ENCODE results near the gene NOLC1.

NOLC1 gene

DNA sequence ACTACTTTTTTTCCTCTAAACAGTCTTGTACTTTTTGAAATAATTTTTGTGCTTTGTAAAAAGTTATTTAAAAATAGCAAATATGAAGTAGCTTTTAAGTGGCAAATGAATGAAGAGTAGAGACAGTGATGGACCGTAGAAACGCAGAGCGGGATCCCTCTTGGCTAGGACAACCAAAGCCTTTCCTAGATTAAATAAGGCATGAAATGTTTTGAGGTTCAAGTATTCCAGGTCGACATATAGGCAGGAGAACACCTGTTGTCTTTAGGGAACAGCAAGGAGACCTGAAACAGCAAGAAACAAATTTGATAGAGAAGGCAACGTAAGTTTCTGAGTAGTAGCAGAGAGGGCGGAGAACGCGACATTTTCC lies 20.0 kb upstream of the NOLC1 start:
- Histone ChIP-seq H3K4me1 (ENCODE audit: control insufficient read depth, insufficient read depth, low read length) (peaks cover 40% of the 10 kb centered on the region), H3K9ac (ENCODE audit: low read depth, low read length) (no peak overlapping the region), H3K36me3 (ENCODE audit: insufficient read depth, low read length) (peaks cover 5% of the 10 kb centered on the region), H3K4me2 (ENCODE audit: low read length) (peak overlapping the region; percentile 91), H3K9me3 (replicated peaks; ENCODE audit: low read length) (no peaks in the 10 kb centered on the region), H3K4me3 (ENCODE audit: low read length) (peak overlapping the region; percentile 83), H3K27me3 (ENCODE audit: control insufficient read depth, insufficient read depth, low read length) (no peaks in the 10 kb centered on the region)

DNA sequence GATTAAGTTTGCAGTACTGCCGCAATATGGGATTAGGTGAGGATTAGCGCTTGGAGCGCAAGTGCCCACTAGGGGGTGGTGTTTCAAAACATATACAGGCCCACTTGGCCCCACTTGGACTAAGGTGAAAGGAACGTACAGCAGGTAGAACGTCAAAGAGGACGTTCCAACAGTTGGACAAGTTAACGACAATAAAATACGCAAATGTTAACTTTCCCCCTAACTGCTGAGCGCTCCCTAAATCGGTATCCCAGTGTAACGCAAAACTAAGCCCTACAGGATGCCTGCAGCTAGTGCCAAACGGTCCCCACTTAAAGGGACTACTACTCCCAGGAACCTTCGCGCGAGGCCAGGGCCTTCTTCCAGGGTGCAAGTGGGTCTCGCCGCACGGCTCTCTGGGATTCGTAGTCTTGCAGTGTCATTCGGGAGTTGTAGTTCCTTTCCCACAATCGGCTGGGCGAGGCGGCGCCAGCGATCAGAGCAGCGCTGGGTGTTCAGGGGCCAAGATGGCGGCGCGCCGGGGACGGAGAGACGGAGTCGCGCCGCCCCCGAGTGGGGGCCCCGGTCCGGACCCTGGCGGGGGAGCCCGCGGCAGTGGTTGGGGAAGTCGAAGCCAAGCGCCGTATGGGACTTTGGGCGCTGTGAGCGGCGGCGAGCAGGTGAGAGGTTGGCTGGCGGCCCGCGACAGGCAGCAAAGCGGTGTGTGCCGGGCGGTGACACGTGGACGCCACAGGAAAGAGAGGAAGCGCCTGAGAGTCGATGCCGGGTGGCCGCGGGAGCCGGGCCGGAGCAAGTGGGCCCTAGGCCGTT lies 19.4 kb upstream of the NOLC1 start, which contains the start of gene PPRC1:
TSS of gene PPRC1 (plus strand) at position 478 of the 810 bp plus-strand sequence. CDS start at position 507, 29 bp downstream.
- Histone ChIP-seq H3K4me3 (ENCODE audit: low read length) (peak within 1 kb of the TSS; percentile 83), H3K27me3 (ENCODE audit: control insufficient read depth, insufficient read depth, low read length) (no peaks in the 10 kb centered on the region), H3K4me1 (ENCODE audit: control insufficient read depth, insufficient read depth, low read length) (peaks cover 36% of the 10 kb centered on the region), H3K36me3 (ENCODE audit: insufficient read depth, low read length) (peaks cover 8% of the 10 kb centered on the region), H3K4me2 (ENCODE audit: low read length) (peak within 1 kb of the TSS; percentile 91), H3K9me3 (replicated peaks; ENCODE audit: low read length) (no peaks in the 10 kb centered on the region), H3K9ac (ENCODE audit: low read depth, low read length) (peak within 1 kb of the TSS; percentile 98)

DNA sequence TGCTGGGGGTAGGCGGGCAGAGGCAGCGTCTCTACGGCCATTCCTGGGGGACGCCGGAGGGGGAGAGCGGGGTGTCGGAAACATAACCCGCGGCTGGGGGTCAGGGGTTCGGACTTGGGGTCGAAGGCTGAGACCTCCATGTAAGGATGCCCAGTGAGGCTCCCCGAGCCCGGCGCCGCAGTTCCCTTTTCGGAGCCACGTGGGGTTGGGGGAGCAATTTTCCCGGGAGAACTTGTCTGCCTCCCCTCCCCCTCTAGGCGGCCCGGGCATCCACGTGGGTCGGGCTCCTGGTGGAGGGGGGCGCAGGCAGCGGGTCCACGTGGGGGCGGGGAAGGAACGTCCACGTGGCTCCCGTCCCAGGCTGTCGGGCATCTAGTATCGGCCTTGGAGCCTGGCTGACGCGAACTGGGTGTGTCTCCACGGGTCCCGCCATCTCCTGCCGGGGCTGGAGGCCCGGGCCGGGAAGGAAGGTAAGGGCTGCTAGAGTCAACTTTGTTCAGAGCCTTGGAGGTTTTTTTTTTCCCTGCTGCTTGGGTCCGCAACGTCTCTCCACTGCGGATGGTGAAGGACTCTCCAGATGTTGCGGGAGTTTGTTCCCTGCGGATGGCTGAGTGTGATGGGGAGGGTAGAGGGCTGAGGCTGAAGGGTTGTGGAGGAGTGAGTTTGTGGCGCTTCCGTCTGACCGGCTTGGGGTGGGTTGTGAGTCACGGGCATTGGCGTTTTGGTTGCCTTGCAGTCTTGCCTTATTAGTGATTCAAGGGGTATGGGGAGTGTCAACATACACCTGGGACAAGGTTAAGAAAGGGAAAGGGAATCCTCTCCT lies 18.6 kb upstream of the NOLC1 start:
- peak overlapping the region; percentile 98 for H3K9ac ChIP-seq (ENCODE audit: low read depth, low read length)
- no peaks in the 10 kb centered on the region for H3K9me3 ChIP-seq (replicated peaks; ENCODE audit: low read length)
- H3K4me2 ChIP-seq (ENCODE audit: low read length) = peak overlapping the region; percentile 91

DNA sequence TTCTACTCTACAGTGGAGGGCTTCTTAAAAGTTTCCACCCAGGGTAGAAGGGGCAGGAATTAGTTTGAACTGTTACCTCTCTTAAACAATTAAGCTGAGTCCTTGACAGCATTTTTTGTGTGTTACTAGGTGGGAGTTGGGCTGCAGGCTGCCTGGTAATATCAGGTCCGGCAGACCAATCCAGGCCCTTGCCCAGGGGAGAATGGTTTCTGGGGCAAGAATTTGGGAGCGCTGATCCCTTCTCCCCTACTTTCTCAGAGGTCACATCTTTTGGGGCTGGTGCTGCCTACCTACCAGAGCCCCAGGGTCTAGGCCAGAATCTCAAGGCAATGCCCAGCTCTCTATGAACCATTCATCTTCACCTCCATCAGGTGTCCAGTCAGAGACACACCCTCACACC lies 17.8 kb upstream of the NOLC1 start:
- Histone ChIP-seq H3K4me2 (ENCODE audit: low read length) (peak overlapping the region; percentile 91), H3K36me3 (ENCODE audit: insufficient read depth, low read length) (peaks cover 24% of the 10 kb centered on the region), H3K27me3 (ENCODE audit: control insufficient read depth, insufficient read depth, low read length) (no peaks in the 10 kb centered on the region), H3K9me3 (replicated peaks; ENCODE audit: low read length) (no peaks in the 10 kb centered on the region), H3K9ac (ENCODE audit: low read depth, low read length) (peak overlapping the region; percentile 98), H3K4me1 (ENCODE audit: control insufficient read depth, insufficient read depth, low read length) (peaks cover 30% of the 10 kb centered on the region), H3K4me3 (ENCODE audit: low read length) (peak overlapping the region; percentile 83)

More for the DNA sequence above, 18.6 kb upstream of the NOLC1 start:
- H3K4me1 ChIP-seq (ENCODE audit: control insufficient read depth, insufficient read depth, low read length) = peaks cover 30% of the 10 kb centered on the region
- H3K36me3 ChIP-seq (ENCODE audit: insufficient read depth, low read length) = peaks cover 16% of the 10 kb centered on the region
- no peaks in the 10 kb centered on the region for H3K27me3 ChIP-seq (ENCODE audit: control insufficient read depth, insufficient read depth, low read length)
- peak overlapping the region; percentile 83 for H3K4me3 ChIP-seq (ENCODE audit: low read length)

DNA sequence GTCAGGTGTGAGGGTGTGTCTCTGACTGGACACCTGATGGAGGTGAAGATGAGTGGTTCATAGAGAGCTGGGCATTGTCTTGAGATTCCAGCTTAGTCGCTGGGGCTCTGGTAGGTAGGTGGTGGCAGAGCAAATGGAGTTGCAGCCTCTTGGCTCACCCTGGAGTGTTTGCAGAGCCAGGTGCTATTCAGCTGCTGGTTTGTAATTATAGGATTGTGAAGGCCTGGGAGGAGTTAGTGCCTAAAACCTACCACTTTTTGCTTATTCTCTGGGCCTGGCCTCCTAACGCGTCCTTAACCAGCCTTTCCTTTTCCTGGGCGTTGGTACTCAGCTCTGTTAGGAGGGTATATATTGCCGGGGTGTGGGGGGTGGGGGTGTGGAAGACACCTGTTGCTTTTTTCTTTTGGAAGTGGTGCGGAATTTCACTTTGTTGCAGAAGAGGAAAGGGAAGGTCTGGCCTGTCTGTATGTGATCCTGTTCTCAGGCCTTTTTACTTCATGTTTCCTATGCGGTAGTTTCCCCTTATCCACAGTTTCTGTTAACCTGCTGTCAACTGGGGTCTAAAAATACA lies 16.1 kb upstream of the NOLC1 start:
- Histone ChIP-seq H3K36me3 (ENCODE audit: insufficient read depth, low read length) (peaks cover 41% of the 10 kb centered on the region), H3K9ac (ENCODE audit: low read depth, low read length) (no peak overlapping the region), H3K4me3 (ENCODE audit: low read length) (no peak overlapping the region), H3K4me1 (ENCODE audit: control insufficient read depth, insufficient read depth, low read length) (peaks cover 30% of the 10 kb centered on the region), H3K9me3 (replicated peaks; ENCODE audit: low read length) (no peaks in the 10 kb centered on the region), H3K4me2 (ENCODE audit: low read length) (peak overlapping the region; percentile 49), H3K27me3 (ENCODE audit: control insufficient read depth, insufficient read depth, low read length) (no peaks in the 10 kb centered on the region)

DNA sequence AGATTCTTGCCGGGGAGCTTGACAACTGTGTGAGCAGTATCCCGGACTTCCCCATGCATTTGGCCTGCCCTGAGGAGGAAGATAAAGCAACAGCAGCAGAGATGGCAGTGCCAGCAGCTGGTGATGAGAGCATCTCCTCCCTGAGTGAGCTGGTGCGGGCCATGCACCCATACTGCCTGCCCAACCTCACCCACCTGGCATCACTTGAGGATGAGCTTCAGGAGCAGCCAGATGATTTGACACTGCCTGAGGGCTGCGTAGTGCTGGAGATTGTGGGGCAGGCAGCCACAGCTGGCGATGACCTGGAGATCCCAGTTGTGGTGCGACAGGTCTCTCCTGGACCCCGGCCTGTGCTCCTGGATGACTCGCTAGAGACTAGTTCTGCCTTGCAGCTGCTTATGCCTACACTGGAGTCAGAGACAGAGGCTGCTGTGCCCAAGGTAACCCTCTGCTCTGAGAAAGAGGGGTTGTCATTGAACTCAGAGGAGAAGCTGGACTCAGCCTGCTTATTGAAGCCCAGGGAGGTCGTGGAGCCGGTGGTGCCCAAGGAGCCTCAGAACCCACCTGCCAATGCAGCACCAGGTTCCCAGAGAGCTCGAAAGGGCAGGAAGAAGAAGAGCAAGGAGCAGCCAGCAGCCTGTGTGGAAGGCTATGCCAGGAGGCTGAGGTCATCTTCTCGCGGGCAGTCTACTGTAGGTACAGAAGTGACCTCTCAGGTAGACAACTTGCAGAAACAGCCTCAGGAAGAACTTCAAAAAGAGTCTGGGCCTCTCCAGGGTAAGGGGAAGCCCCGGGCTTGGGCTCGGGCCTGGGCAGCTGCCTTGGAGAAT lies 12.7 kb upstream of the NOLC1 start:
- peaks cover 15% of the 10 kb centered on the region for H3K4me1 ChIP-seq (ENCODE audit: control insufficient read depth, insufficient read depth, low read length)
- no peak overlapping the region for H3K9ac ChIP-seq (ENCODE audit: low read depth, low read length)
- H3K36me3 ChIP-seq (ENCODE audit: insufficient read depth, low read length) = peaks cover 69% of the 10 kb centered on the region
- H3K4me3 ChIP-seq (ENCODE audit: low read length) = no peak overlapping the region
- H3K4me2 ChIP-seq (ENCODE audit: low read length) = no peak overlapping the region
- no peaks in the 10 kb centered on the region for H3K27me3 ChIP-seq (ENCODE audit: control insufficient read depth, insufficient read depth, low read length)
- H3K9me3 ChIP-seq (replicated peaks; ENCODE audit: low read length) = no peaks in the 10 kb centered on the region

DNA sequence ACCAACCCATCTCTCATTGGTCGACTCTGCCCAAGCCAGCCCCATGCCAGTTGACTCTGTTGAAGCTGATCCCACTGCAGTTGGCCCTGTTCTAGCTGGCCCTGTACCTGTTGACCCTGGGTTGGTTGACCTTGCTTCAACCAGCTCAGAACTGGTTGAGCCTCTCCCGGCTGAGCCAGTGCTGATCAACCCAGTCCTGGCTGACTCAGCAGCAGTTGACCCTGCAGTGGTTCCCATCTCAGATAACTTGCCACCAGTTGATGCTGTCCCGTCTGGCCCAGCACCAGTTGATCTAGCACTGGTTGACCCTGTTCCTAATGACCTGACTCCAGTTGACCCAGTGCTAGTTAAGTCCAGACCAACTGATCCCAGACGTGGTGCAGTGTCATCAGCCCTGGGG lies 12.0 kb upstream of the NOLC1 start:
- Histone ChIP-seq H3K4me3 (ENCODE audit: low read length) (no peak overlapping the region), H3K9me3 (replicated peaks; ENCODE audit: low read length) (no peaks in the 10 kb centered on the region)

DNA sequence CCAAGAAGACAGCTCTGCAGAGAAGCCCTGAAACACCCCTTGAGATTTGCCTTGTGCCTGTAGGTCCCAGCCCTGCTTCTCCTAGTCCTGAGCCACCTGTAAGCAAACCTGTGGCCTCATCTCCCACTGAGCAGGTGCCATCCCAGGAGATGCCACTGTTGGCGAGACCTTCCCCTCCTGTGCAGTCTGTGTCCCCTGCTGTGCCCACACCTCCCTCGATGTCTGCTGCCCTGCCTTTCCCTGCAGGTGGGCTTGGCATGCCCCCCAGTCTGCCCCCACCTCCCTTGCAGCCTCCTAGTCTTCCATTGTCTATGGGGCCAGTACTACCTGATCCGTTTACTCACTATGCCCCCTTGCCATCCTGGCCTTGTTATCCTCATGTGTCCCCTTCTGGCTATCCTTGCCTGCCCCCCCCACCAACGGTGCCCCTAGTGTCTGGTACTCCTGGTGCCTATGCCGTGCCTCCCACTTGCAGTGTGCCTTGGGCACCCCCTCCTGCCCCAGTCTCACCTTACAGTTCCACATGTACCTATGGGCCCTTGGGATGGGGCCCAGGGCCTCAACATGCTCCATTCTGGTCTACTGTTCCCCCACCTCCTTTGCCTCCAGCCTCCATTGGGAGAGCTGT lies 11.2 kb upstream of the NOLC1 start:
- Histone ChIP-seq H3K9me3 (replicated peaks; ENCODE audit: low read length) (no peaks in the 10 kb centered on the region), H3K9ac (ENCODE audit: low read depth, low read length) (no peak overlapping the region), H3K36me3 (ENCODE audit: insufficient read depth, low read length) (peaks cover 75% of the 10 kb centered on the region), H3K4me2 (ENCODE audit: low read length) (no peak overlapping the region), H3K4me1 (ENCODE audit: control insufficient read depth, insufficient read depth, low read length) (peaks cover 3% of the 10 kb centered on the region), H3K4me3 (ENCODE audit: low read length) (no peak overlapping the region), H3K27me3 (ENCODE audit: control insufficient read depth, insufficient read depth, low read length) (no peaks in the 10 kb centered on the region)

More for the DNA sequence above, 12.0 kb upstream of the NOLC1 start:
- H3K4me2 ChIP-seq (ENCODE audit: low read length) = no peak overlapping the region
- H3K9ac ChIP-seq (ENCODE audit: low read depth, low read length) = no peak overlapping the region
- peaks cover 71% of the 10 kb centered on the region for H3K36me3 ChIP-seq (ENCODE audit: insufficient read depth, low read length)
- peaks cover 8% of the 10 kb centered on the region for H3K4me1 ChIP-seq (ENCODE audit: control insufficient read depth, insufficient read depth, low read length)
- no peaks in the 10 kb centered on the region for H3K27me3 ChIP-seq (ENCODE audit: control insufficient read depth, insufficient read depth, low read length)

DNA sequence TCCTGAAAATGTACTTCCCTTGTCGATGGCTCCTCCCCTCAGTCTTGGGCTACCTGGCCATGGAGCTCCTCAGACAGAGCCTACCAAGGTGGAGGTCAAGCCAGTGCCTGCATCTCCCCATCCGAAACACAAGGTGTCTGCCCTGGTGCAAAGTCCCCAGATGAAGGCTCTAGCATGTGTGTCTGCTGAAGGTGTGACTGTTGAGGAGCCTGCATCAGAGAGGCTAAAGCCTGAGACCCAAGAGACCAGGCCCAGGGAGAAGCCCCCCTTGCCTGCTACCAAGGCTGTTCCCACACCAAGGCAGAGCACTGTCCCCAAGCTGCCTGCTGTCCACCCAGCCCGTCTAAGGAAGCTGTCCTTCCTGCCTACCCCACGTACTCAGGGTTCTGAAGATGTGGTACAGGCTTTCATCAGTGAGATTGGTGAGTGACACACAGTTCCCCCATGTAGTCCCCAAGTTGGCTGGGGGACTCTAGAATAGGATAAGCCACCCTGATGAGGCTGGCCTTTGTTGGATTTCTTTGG lies 10.5 kb upstream of the NOLC1 start:
- Histone ChIP-seq H3K4me3 (ENCODE audit: low read length) (no peak overlapping the region), H3K9me3 (replicated peaks; ENCODE audit: low read length) (no peaks in the 10 kb centered on the region), H3K27me3 (ENCODE audit: control insufficient read depth, insufficient read depth, low read length) (no peaks in the 10 kb centered on the region), H3K4me1 (ENCODE audit: control insufficient read depth, insufficient read depth, low read length) (no peaks in the 10 kb centered on the region), H3K4me2 (ENCODE audit: low read length) (no peak overlapping the region), H3K36me3 (ENCODE audit: insufficient read depth, low read length) (peaks cover 81% of the 10 kb centered on the region), H3K9ac (ENCODE audit: low read depth, low read length) (no peak overlapping the region)

DNA sequence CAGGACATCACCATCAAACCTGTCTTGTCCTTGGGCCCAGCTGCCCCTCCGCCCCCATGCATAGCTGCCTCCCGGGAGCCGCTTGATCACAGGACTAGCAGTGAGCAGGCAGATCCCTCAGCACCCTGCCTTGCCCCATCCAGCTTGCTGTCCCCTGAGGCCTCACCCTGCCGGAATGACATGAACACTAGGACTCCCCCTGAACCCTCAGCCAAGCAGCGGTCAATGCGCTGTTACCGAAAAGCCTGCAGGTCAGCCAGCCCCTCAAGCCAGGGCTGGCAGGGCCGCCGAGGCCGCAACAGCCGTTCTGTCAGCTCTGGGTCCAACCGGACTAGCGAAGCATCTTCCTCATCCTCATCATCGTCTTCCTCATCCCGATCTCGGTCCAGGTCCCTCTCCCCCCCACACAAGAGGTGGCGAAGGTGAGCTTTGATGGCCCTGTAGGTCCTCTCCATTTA lies 5.2 kb upstream of the NOLC1 start:
- no peak overlapping the region for H3K4me3 ChIP-seq (ENCODE audit: low read length)
- no peaks in the 10 kb centered on the region for H3K27me3 ChIP-seq (ENCODE audit: control insufficient read depth, insufficient read depth, low read length)
- H3K9ac ChIP-seq (ENCODE audit: low read depth, low read length) = no peak overlapping the region
- H3K36me3 ChIP-seq (ENCODE audit: insufficient read depth, low read length) = peaks cover 73% of the 10 kb centered on the region
- H3K4me1 ChIP-seq (ENCODE audit: control insufficient read depth, insufficient read depth, low read length) = peaks cover 11% of the 10 kb centered on the region
- H3K4me2 ChIP-seq (ENCODE audit: low read length) = no peak overlapping the region
- no peaks in the 10 kb centered on the region for H3K9me3 ChIP-seq (replicated peaks; ENCODE audit: low read length)
